HCT116 (cell line): ENCODE results near the gene VTI1A. TPM values are rescaled to one million over a fixed set of nuclear protein-coding genes. Genes with fewer than 3 reads are reported as not detected.

Experiments used
- ATAC-seq: fragments of 200-7000 bp; cut with Tn5 transposase; 2 replicates; pipeline ENCODE4 v1.9.1; 2020; ENCODE audit warnings: mild to moderate bottlenecking, moderate library complexity
- BruUV-seq: library from RNA; stranded (reverse); fragments of 400-500 nt; replicated peaks from 2 replicates; lab custom pipeline; 2021; lab: Mats Ljungman, UMichigan
- CTCF ChIA-PET: fragments of 300-600 bp; sonication (Branson Sonifier 250); formaldehyde crosslinking; loops from one replicate; lab custom pipeline; 2021; ENCODE audit warnings: antibody characterized with exemption; lab: Charles Lee
- POLR2A ChIA-PET: fragments of 300-600, 350-600 bp; sonication (Branson Sonifier 250); formaldehyde crosslinking; loops from one replicate; lab custom pipeline; 2021; ENCODE audit warnings: antibody characterized with exemption; lab: Charles Lee
- RAD21 ChIA-PET, 2 experiments: fragments of 300-600 bp; sonication (Branson Sonifier 250); formaldehyde crosslinking; loops; one replicate each; lab custom pipeline; 2023; ENCODE audit warnings: low total read pairs in 2 of 2; ENCODE audit not compliant: uncharacterized antibody in 2 of 2, unreplicated experiment in 2 of 2, low non-redundant PET in 1 of 2; lab: Charles Lee
- DNase-seq: peaks from one replicate; pipeline ENCODE4 v3.0.0-alpha.2; 2010; ENCODE audit warnings: low read depth, low spot score
- H2AFZ ChIP-seq: fragments of 200-600 bp; shearing (Covaris generic), sonication (generic); 2 replicates; pipeline ENCODE4 v1.6.1; 2017; ENCODE audit warnings: low read depth, mixed run types, mixed read lengths, antibody characterized with exemption, low read length; ENCODE audit not compliant: poor library complexity, severe bottlenecking
- H3K27ac ChIP-seq: 2 replicates; pipeline ENCODE4 v1.5.1; 2012; ENCODE audit warnings: low read depth, low read length
- H3K27me3 ChIP-seq: fragments of 200-600 bp; sonication (generic); 2 replicates; pipeline ENCODE4 v1.6.1; 2016; ENCODE audit warnings: mixed run types, low read length, mixed read lengths; ENCODE audit not compliant: insufficient read depth
- H3K36me3 ChIP-seq, 2 experiments: fragments of 200-500 bp in 1 of 2; fragments of 200-600 bp in 1 of 2; sonication (Bioruptor generic) in 1 of 2; sonication (generic) in 1 of 2; 2 replicates each; pipeline versions ENCODE4 v1.5.1 to v1.6.1; 2014 to 2016; ENCODE audit warnings: low read length in 2 of 2, inconsistent platforms in 1 of 2, mixed read lengths in 1 of 2, mixed run types in 1 of 2; ENCODE audit not compliant: insufficient read depth in 2 of 2, control insufficient read depth in 1 of 2
- H3K4me1 ChIP-seq, 2 experiments: fragments of 200-600 bp in 1 of 2; sonication (generic) in 1 of 2; 2 replicates each; pipeline versions ENCODE4 v1.5.1 to v1.6.1; 2012 to 2017; ENCODE audit warnings: low read length in 2 of 2, inconsistent platforms in 1 of 2, mild to moderate bottlenecking in 1 of 2, mixed read lengths in 1 of 2, mixed run types in 1 of 2, moderate library complexity in 1 of 2; ENCODE audit not compliant: insufficient read depth in 2 of 2, control insufficient read depth in 1 of 2
- H3K4me2 ChIP-seq: fragments of 200-600 bp; sonication (generic); 2 replicates; pipeline ENCODE4 v1.6.1; 2017; ENCODE audit warnings: mixed run types, low read length, mixed read lengths
- H3K4me3 ChIP-seq, 2 experiments: fragments of 200-600 bp in 1 of 2; sonication (generic) in 1 of 2; replicated peaks in 1 of 2; 2 replicates each; pipeline ENCODE4 v1.5.1; 2011 to 2016; ENCODE audit warnings: low read length in 2 of 2, control low read depth in 1 of 2, low read depth in 1 of 2, mild to moderate bottlenecking in 1 of 2, mixed read lengths in 1 of 2, mixed run types in 1 of 2
- H3K79me2 ChIP-seq: fragments of 200-600 bp; sonication (generic); 2 replicates; pipeline ENCODE4 v1.6.1; 2017; ENCODE audit warnings: mild to moderate bottlenecking, mixed run types, low read length, moderate library complexity, mixed read lengths; ENCODE audit not compliant: insufficient read depth
- H3K9ac ChIP-seq: fragments of 200-600 bp; sonication (generic); 2 replicates; pipeline ENCODE4 v1.6.1; 2016; ENCODE audit warnings: low read length, mixed read lengths
- H3K9me2 ChIP-seq: fragments of 200-600 bp; sonication (generic), shearing (Covaris generic); 2 replicates; pipeline ENCODE4 v1.6.1; 2017; ENCODE audit warnings: mixed run types, mild to moderate bottlenecking, moderate library complexity; ENCODE audit not compliant: insufficient read depth
- H3K9me3 ChIP-seq, 2 experiments: fragments of 200-500 bp in 1 of 2; fragments of 200-600 bp in 1 of 2; sonication (Bioruptor generic) in 1 of 2; sonication (generic) in 1 of 2; 2 replicates each; pipeline ENCODE4 v1.6.1; 2014 to 2017; ENCODE audit warnings: low read length in 2 of 2, mixed read lengths in 2 of 2, inconsistent platforms in 1 of 2, low read depth in 1 of 2, mild to moderate bottlenecking in 1 of 2, mixed run types in 1 of 2, moderate library complexity in 1 of 2; ENCODE audit not compliant: control insufficient read depth in 1 of 2, insufficient read depth in 1 of 2
- H4K20me1 ChIP-seq: fragments of 200-600 bp; sonication (generic), shearing (Covaris generic); 2 replicates; pipeline ENCODE4 v1.6.1; 2017; ENCODE audit warnings: mixed run types, mild to moderate bottlenecking, moderate library complexity; ENCODE audit not compliant: insufficient read depth
- CBX3 ChIP-seq: IDR thresholded peaks from 2 replicates; pipeline ENCODE4 v1.6.1; 2012; ENCODE audit warnings: low read depth
- CEBPB ChIP-seq: IDR thresholded peaks from 2 replicates; pipeline ENCODE4 v1.6.1; 2012; ENCODE audit warnings: low read depth
- CTCF ChIP-seq, 3 experiments: fragments of 200-600 bp in 1 of 3; sonication (generic) in 1 of 3; IDR thresholded peaks in 2 of 3; conservative IDR thresholded peaks in 1 of 3; 2 replicates each; pipeline ENCODE4 v1.5.1; 2012 to 2017; ENCODE audit warnings: low read depth in 2 of 3, low read length in 2 of 3, antibody characterized with exemption in 1 of 3, borderline replicate concordance in 1 of 3, control low read depth in 1 of 3, mild to moderate bottlenecking in 1 of 3, mixed read lengths in 1 of 3, mixed run types in 1 of 3, moderate library complexity in 1 of 3; ENCODE audit not compliant: insufficient read depth in 1 of 3
- ELF1 ChIP-seq: IDR thresholded peaks from 2 replicates; pipeline ENCODE4 v1.6.1; 2012; ENCODE audit warnings: low read depth, borderline replicate concordance
- EZH2phosphoT487 ChIP-seq: fragments of 200-600 bp; IDR thresholded peaks from 2 replicates; pipeline ENCODE4 v1.6.1; 2018; ENCODE audit warnings: antibody characterized with exemption, borderline replicate concordance
- JUND ChIP-seq: IDR thresholded peaks from 2 replicates; pipeline ENCODE4 v1.6.1; 2012
- POLR2A ChIP-seq: IDR thresholded peaks from 2 replicates; pipeline ENCODE4 v1.7.0; 2011; ENCODE audit warnings: borderline replicate concordance; ENCODE audit not compliant: insufficient read depth, insufficient read length; ENCODE audit errors: extremely low read depth
- POLR2AphosphoS5 ChIP-seq: IDR thresholded peaks from 2 replicates; pipeline ENCODE4 v1.6.1; 2011; ENCODE audit warnings: mild to moderate bottlenecking, low read depth, low read length, moderate library complexity
- REST ChIP-seq: IDR thresholded peaks from 2 replicates; pipeline ENCODE4 v1.6.1; 2012; ENCODE audit warnings: low read depth
- SRF ChIP-seq: IDR thresholded peaks from 2 replicates; pipeline ENCODE4 v1.6.1; 2012; ENCODE audit warnings: low read depth
- TCF7L2 ChIP-seq: IDR thresholded peaks from 2 replicates; pipeline ENCODE4 v1.7.0; 2011; ENCODE audit warnings: borderline replicate concordance, inconsistent platforms; ENCODE audit not compliant: insufficient read depth, insufficient read length; ENCODE audit errors: extremely low read depth
- ZBTB33 ChIP-seq: IDR thresholded peaks from 2 replicates; pipeline ENCODE4 v1.6.1; 2011; ENCODE audit warnings: mild to moderate bottlenecking, low read length, moderate library complexity; ENCODE audit not compliant: insufficient replicate concordance; ENCODE audit errors: extremely low read depth
- ZFX ChIP-seq: fragments of 450-650 bp; IDR thresholded peaks from 2 replicates; pipeline ENCODE4 v1.6.1; 2017
- intact Hi-C: fragments of 100-400 bp; cut with micrococcal nuclease; formaldehyde crosslinking; loops from 2 replicates; pipeline ENCODE4 v1.10.0; 2022
- total RNA-seq: library from RNA; stranded (reverse); gene quantifications from one replicate; pipeline ENCODE4 v1.2.1, GENCODE V29; 2021; ENCODE audit not compliant: unreplicated experiment

Gene VTI1A
- total RNA-seq, 1 experiment from 2014 or later: 80.7 TPM

DNA sequence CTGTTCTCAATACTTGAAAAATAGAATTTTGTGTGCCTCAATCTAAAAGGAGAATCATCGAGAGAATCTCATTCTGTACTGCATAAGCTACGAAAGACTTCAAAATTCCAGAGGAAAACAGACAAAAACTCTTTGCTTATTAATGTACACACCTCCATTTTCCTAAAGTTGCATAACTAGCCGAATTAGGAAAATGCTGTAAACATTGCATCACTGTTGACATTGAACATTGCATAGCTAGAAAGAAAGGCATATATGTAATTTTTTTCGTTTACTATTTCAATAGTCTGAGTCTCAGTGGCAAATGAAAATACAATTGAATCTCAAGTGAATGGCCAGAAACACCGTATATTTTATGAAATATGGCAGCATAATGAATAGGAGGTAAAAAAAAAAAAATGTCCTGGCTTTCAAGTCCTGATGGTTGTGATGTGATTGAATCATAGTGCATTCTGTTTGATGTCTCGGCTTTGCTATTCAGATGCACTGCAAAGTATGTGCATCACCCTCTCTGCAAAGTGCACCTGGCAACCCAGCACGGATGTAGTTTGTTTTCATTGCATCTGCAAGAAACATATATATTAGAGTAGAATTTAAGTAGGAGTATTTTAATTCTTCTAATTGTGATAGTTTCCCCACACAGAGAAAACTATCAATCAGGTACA lies 196.7 kb downstream of the VTI1A start:
- ChIA-PET RAD21 (no interaction called here), CTCF (no interaction called here), POLR2A (no interaction called here)
- Histone ChIP-seq H3K79me2 (peaks cover 7% of the 10 kb centered on the region), H2AFZ (no peak overlapping the region), H3K9me3 (no peaks in the 10 kb centered on the region), H3K9me2 (no peaks in the 10 kb centered on the region), H3K9ac (no peak overlapping the region), H3K36me3 (no peaks in the 10 kb centered on the region), H4K20me1 (no peaks in the 10 kb centered on the region), H3K4me3 (no peak overlapping the region), H3K4me1 (peaks cover 0 to 7% of the 10 kb centered on the region in 2 experiments; a peak in 1 of 4 replicates), H3K27ac (no peak overlapping the region), H3K4me2 (no peak overlapping the region), H3K27me3 (no peaks in the 10 kb centered on the region)
- intact Hi-C loops: no loop called here
- DNase-seq (no peak), ATAC-seq (no peak)
- TF ChIP-seq ELF1: no peak
- no peak for TF ChIP-seq ZFX
- TF ChIP-seq EZH2phosphoT487: no peak
- no peak for TF ChIP-seq TCF7L2
- no peak for TF ChIP-seq POLR2A
- BruUV-seq: no TSS peak

DNA sequence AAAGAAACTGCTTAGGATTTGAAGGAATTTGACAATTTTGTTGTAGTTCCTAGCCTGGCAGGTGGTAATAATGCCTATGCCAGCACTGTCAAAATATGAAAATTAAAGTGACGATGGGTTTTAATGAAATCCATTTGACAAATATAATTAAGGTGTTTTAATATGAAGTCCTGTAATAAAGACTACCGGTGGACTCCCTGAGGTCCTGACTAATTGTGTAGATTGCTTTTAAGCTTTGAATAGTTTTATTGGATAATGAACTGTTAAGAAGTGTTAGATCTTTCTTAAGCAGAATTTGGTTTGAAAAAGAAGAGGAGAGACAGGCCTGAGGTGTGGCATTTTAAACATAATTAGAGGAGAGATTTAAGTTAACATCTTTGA lies 197.2 kb downstream of the VTI1A start:
- Histone ChIP-seq H2AFZ (no peak overlapping the region), H3K27ac (no peak overlapping the region), H3K4me1 (peaks cover 0 to 6% of the 10 kb centered on the region in 2 experiments; a peak in 1 of 4 replicates), H3K27me3 (no peaks in the 10 kb centered on the region), H3K9me3 (no peaks in the 10 kb centered on the region), H3K36me3 (no peaks in the 10 kb centered on the region), H3K9ac (no peak overlapping the region), H3K4me3 (no peak overlapping the region), H4K20me1 (no peaks in the 10 kb centered on the region), H3K9me2 (no peaks in the 10 kb centered on the region), H3K79me2 (peaks cover 7% of the 10 kb centered on the region), H3K4me2 (no peak overlapping the region)
- ChIA-PET CTCF (no interaction called here), POLR2A (no interaction called here), RAD21 (no interaction called here)
- DNase-seq (no peak), ATAC-seq (no peak)
- BruUV-seq: no TSS peak
- intact Hi-C loops: no loop called here
- TF ChIP-seq REST (no peak), EZH2phosphoT487 (no peak), ZBTB33 (no peak), SRF (no peak), CEBPB (no peak), POLR2AphosphoS5 (no peak), CTCF (IDR thresholded peaks at IDR 0.05 in 2 of 3, conservative IDR thresholded peaks at IDR 0.05 in 1 of 3; ENCODE audit: borderline replicate concordance in 1 of 3, insufficient read depth in 1 of 3, low read depth in 2 of 3, low read length in 2 of 3) (no peak), CBX3 (no peak), JUND (no peak), ZFX (no peak)
